ENCODE results near the gene FHOD3. TPM values are rescaled to one million over a fixed set of nuclear protein-coding genes. Genes with fewer than 3 reads are reported as not detected.

FHOD3 gene
- total RNA-seq, 1 experiment from 2014 or later = 2.9 TPM

GRCh38 chr18:36514778-36515177, 217.3 kb downstream of the FHOD3 start:
- DNase-seq = no peak
- Mint-ChIP-seq H3K4me3 (ENCODE audit: low read depth, unreplicated experiment) (no peak overlapping the region), H3K9me3 (ENCODE audit: low read depth, unreplicated experiment) (no peaks in the 10 kb centered on the region), H3K27ac (ENCODE audit: unreplicated experiment) (no peak overlapping the region), H3K27me3 (ENCODE audit: unreplicated experiment) (peaks cover 27% of the 10 kb centered on the region), H3K4me1 (ENCODE audit: low read depth, unreplicated experiment) (no peaks in the 10 kb centered on the region), H3K36me3 (ENCODE audit: insufficient read depth, unreplicated experiment) (no peaks in the 10 kb centered on the region)
- TF ChIP-seq, protein P1, sequence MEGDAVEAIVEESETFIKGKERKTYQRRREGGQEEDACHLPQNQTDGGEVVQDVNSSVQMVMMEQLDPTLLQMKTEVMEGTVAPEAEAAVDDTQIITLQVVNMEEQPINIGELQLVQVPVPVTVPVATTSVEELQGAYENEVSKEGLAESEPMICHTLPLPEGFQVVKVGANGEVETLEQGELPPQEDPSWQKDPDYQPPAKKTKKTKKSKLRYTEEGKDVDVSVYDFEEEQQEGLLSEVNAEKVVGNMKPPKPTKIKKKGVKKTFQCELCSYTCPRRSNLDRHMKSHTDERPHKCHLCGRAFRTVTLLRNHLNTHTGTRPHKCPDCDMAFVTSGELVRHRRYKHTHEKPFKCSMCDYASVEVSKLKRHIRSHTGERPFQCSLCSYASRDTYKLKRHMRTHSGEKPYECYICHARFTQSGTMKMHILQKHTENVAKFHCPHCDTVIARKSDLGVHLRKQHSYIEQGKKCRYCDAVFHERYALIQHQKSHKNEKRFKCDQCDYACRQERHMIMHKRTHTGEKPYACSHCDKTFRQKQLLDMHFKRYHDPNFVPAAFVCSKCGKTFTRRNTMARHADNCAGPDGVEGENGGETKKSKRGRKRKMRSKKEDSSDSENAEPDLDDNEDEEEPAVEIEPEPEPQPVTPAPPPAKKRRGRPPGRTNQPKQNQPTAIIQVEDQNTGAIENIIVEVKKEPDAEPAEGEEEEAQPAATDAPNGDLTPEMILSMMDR (IDR thresholded peaks at IDR 0.05; ENCODE audit: unreplicated experiment) = no peak
- BruUV-seq (replicated peaks) = no TSS peak
- CTCF ChIA-PET = no interaction called here
- intact Hi-C loops (cut with micrococcal nuclease; ENCODE audit: unreplicated experiment) = no loop called here

GRCh38 chr18:36516258-36516657, 218.7 kb downstream of the FHOD3 start:
- Mint-ChIP-seq H3K9me3 (ENCODE audit: low read depth, unreplicated experiment) (no peaks in the 10 kb centered on the region), H3K27me3 (ENCODE audit: unreplicated experiment) (peaks cover 34% of the 10 kb centered on the region), H3K4me1 (ENCODE audit: low read depth, unreplicated experiment) (no peaks in the 10 kb centered on the region), H3K4me3 (ENCODE audit: low read depth, unreplicated experiment) (no peak overlapping the region), H3K36me3 (ENCODE audit: insufficient read depth, unreplicated experiment) (no peaks in the 10 kb centered on the region), H3K27ac (ENCODE audit: unreplicated experiment) (no peak overlapping the region)
- no peak for DNase-seq
- TF ChIP-seq, protein P1 (IDR thresholded peaks at IDR 0.05; ENCODE audit: unreplicated experiment) = no peak
- BruUV-seq (replicated peaks) = no TSS peak
- intact Hi-C loops (cut with micrococcal nuclease; ENCODE audit: unreplicated experiment) = no loop called here
- CTCF ChIA-PET = no interaction called here

- TF ChIP-seq, protein P1 (IDR thresholded peaks at IDR 0.05; ENCODE audit: unreplicated experiment) = no peak
- H3K4me1 Mint-ChIP-seq (ENCODE audit: low read depth, unreplicated experiment) = no peaks in the 10 kb centered on the region
- no peak for DNase-seq
- peaks cover 38% of the 10 kb centered on the region for H3K27me3 Mint-ChIP-seq (ENCODE audit: unreplicated experiment)
- no peaks in the 10 kb centered on the region for H3K36me3 Mint-ChIP-seq (ENCODE audit: insufficient read depth, unreplicated experiment)
- no peak overlapping the region for H3K4me3 Mint-ChIP-seq (ENCODE audit: low read depth, unreplicated experiment)
- H3K27ac Mint-ChIP-seq (ENCODE audit: unreplicated experiment) = no peak overlapping the region
- BruUV-seq (replicated peaks) = no TSS peak
- no peaks in the 10 kb centered on the region for H3K9me3 Mint-ChIP-seq (ENCODE audit: low read depth, unreplicated experiment)
- CTCF ChIA-PET = no interaction called here
- intact Hi-C loops (cut with micrococcal nuclease; ENCODE audit: unreplicated experiment) = no loop called here
These were observed 219.2 kb downstream of the FHOD3 start for GRCh38 chr18:36516726-36517125.

DNA sequence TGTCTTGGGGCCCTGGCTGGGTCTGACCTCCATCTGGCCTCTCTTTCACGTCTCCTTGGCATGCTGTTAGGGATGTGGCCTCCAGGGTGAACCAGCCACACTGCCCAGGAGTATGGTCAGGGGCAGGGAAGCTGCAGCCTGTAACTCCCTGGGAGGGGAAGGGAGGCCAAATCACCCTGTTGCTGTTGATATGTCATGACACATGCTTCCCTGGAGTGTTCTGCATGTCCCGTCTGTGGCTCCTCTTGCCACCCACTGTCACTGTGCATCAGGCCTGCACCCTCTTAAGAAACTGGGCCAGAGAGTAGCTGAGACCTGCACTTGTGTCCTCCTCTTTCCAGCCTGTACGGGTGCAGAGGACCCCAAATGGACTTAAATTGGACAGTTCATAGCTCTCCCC, 221.3 kb downstream of the FHOD3 start:
- H3K4me3 Mint-ChIP-seq (ENCODE audit: low read depth, unreplicated experiment) = no peak overlapping the region
- peaks cover 34% of the 10 kb centered on the region for H3K27me3 Mint-ChIP-seq (ENCODE audit: unreplicated experiment)
- TF ChIP-seq, protein P1 (IDR thresholded peaks at IDR 0.05; ENCODE audit: unreplicated experiment) = no peak
- CTCF ChIA-PET = interaction anchor here (0.6 kb wide), 1 partner anchor 146 kb away, joined by 6 read pairs; no protein-coding TSS in a partner anchor
- no peaks in the 10 kb centered on the region for H3K9me3 Mint-ChIP-seq (ENCODE audit: low read depth, unreplicated experiment)
- intact Hi-C loops (cut with micrococcal nuclease; ENCODE audit: unreplicated experiment) = no loop called here
- H3K36me3 Mint-ChIP-seq (ENCODE audit: insufficient read depth, unreplicated experiment) = no peaks in the 10 kb centered on the region
- no TSS peak for BruUV-seq (replicated peaks)
- no peak for DNase-seq
- H3K27ac Mint-ChIP-seq (ENCODE audit: unreplicated experiment) = no peak overlapping the region
- no peaks in the 10 kb centered on the region for H3K4me1 Mint-ChIP-seq (ENCODE audit: low read depth, unreplicated experiment)
